H1 (cell line): ENCODE data around the gene PLEKHO1. TPM values are rescaled to one million over a fixed set of nuclear protein-coding genes. Genes with fewer than 3 reads are reported as not detected.
A peak's percentile ranks its signal among the peaks of the same experiment; 100 is the strongest.

Experiments used
- CTCF ChIA-PET: fragments of 300-600 bp; sonication (Branson Sonifier 250); formaldehyde crosslinking; loops from one replicate; lab custom pipeline; 2021; ENCODE audit not compliant: partially characterized antibody; lab: Charles Lee
- POLR2A ChIA-PET: fragments of 300-600 bp; sonication (Branson Sonifier 250); formaldehyde crosslinking; loops from one replicate; lab custom pipeline; 2021; ENCODE audit warnings: inconsistent platforms; ENCODE audit not compliant: partially characterized antibody; lab: Charles Lee
- DNase-seq, 2 experiments: peaks; one replicate each; pipeline versions ENCODE4 v3.0.0 to v3.0.0-alpha.2; 2010 to 2022; ENCODE audit warnings: low spot score in 2 of 2, low read depth in 1 of 2, mixed read lengths in 1 of 2
- FAIRE-seq: peaks from 2 replicates; lab custom pipeline; 2011; peaks lifted over from hg19 to GRCh38; lab: Jason Lieb, UNC
- H2AFZ ChIP-seq: 2 replicates; pipeline ENCODE4 v1.8.1; 2012; ENCODE audit warnings: low read length, inconsistent platforms
- H2AK5ac ChIP-seq: 2 replicates; pipeline ENCODE4 v1.6.1; 2013; ENCODE audit warnings: low read depth, low read length
- H2BK120ac ChIP-seq: replicated peaks from 2 replicates; pipeline ENCODE3; 2013; ENCODE audit warnings: low read depth, low read length, inconsistent platforms
- H2BK12ac ChIP-seq: 2 replicates; pipeline ENCODE4 v1.6.1; 2013; ENCODE audit warnings: low read depth, low read length
- H2BK15ac ChIP-seq: 2 replicates; pipeline ENCODE4 v1.6.1; 2013; ENCODE audit warnings: low read length
- H2BK20ac ChIP-seq: 2 replicates; pipeline ENCODE4 v1.6.1; 2013; ENCODE audit warnings: low read length
- H2BK5ac ChIP-seq: 2 replicates; pipeline ENCODE4 v1.6.1; 2013; ENCODE audit warnings: low read depth, low read length
- H3K14ac ChIP-seq: 2 replicates; pipeline ENCODE4 v1.6.1; 2013; ENCODE audit warnings: inconsistent platforms; ENCODE audit not compliant: insufficient read length
- H3K18ac ChIP-seq: 2 replicates; pipeline ENCODE4 v1.6.1; 2013; ENCODE audit warnings: low read length; ENCODE audit errors: extremely low read depth
- H3K23ac ChIP-seq: 2 replicates; pipeline ENCODE4 v1.6.1; 2013; ENCODE audit warnings: inconsistent platforms; ENCODE audit not compliant: insufficient read length
- H3K23me2 ChIP-seq: 2 replicates; pipeline ENCODE4 v1.6.1; 2013; ENCODE audit warnings: low read depth, low read length
- H3K27ac ChIP-seq: 2 replicates; pipeline ENCODE4 v1.6.1; 2011; ENCODE audit warnings: low read depth, low read length, inconsistent platforms
- H3K27me3 ChIP-seq, 4 experiments: replicated peaks in 1 of 4; 1 replicate in 1 of 4; 2 replicates in 3 of 4; pipeline versions ENCODE4 v1.6.1 to v1.8.1; 2011 to 2013; ENCODE audit warnings: low read length in 3 of 4, mild to moderate bottlenecking in 3 of 4, inconsistent platforms in 2 of 4, mixed read lengths in 2 of 4, moderate library complexity in 1 of 4; ENCODE audit not compliant: control insufficient read depth in 3 of 4, insufficient read depth in 3 of 4; ENCODE audit errors: extremely low read depth in 1 of 4
- H3K36me3 ChIP-seq, 4 experiments: 2 replicates each; pipeline versions ENCODE4 v1.6.1 to v1.8.1; 2011 to 2013; ENCODE audit warnings: mild to moderate bottlenecking in 4 of 4, low read length in 3 of 4, moderate library complexity in 2 of 4, control low read depth in 1 of 4, inconsistent platforms in 1 of 4; ENCODE audit not compliant: insufficient read depth in 4 of 4, control insufficient read depth in 2 of 4
- H3K4ac ChIP-seq: replicated peaks from 2 replicates; pipeline ENCODE3; 2013; ENCODE audit warnings: low read length, low read depth, mixed read lengths, inconsistent platforms; ENCODE audit not compliant: insufficient read length
- H3K4me1 ChIP-seq, 4 experiments: replicated peaks in 1 of 4; 1 replicate in 1 of 4; 2 replicates in 3 of 4; pipeline versions ENCODE4 v1.6.1 to v1.8.1; 2011 to 2013; ENCODE audit warnings: low read length in 3 of 4, inconsistent platforms in 2 of 4, mixed read lengths in 1 of 4; ENCODE audit not compliant: insufficient read depth in 4 of 4, control insufficient read depth in 3 of 4
- H3K4me2 ChIP-seq, 2 experiments: 2 replicates each; pipeline versions ENCODE4 v1.6.1 to v1.8.1; 2011 to 2013; ENCODE audit warnings: low read depth in 2 of 2, low read length in 2 of 2, control low read depth in 1 of 2, inconsistent platforms in 1 of 2, mild to moderate bottlenecking in 1 of 2; ENCODE audit not compliant: insufficient read depth in 1 of 2
- H3K4me3 ChIP-seq, 4 experiments: fragments of 200-600, 300-600 bp in 1 of 4; sonication (generic), shearing (Covaris generic), sonication (Bioruptor Twin) in 1 of 4; 2 replicates each; pipeline versions ENCODE4 v1.5.1 to v1.8.1; 2011 to 2016; ENCODE audit warnings: low read length in 4 of 4, low read depth in 3 of 4, control low read depth in 2 of 4, inconsistent platforms in 2 of 4, mild to moderate bottlenecking in 2 of 4, mixed read lengths in 1 of 4, moderate library complexity in 1 of 4; ENCODE audit not compliant: insufficient read depth in 2 of 4; ENCODE audit errors: extremely low read depth in 1 of 4
- H3K56ac ChIP-seq: replicated peaks from 2 replicates; pipeline ENCODE3; 2013; ENCODE audit warnings: low read depth, mild to moderate bottlenecking, mixed read lengths, low read length, inconsistent platforms; ENCODE audit not compliant: insufficient read length
- H3K79me1 ChIP-seq: 2 replicates; pipeline ENCODE4 v1.6.1; 2013; ENCODE audit warnings: low read depth, low read length, control low read depth
- H3K79me2 ChIP-seq, 2 experiments: 2 replicates each; pipeline versions ENCODE4 v1.6.1 to v1.8.1; 2012 to 2013; ENCODE audit warnings: low read length in 2 of 2, mild to moderate bottlenecking in 2 of 2, inconsistent platforms in 1 of 2; ENCODE audit not compliant: insufficient read depth in 2 of 2, control insufficient read depth in 1 of 2
- H3K9ac ChIP-seq, 4 experiments: replicated peaks in 1 of 4; 1 replicate in 1 of 4; 2 replicates in 3 of 4; pipeline versions ENCODE4 v1.6.1 to v1.8.1; 2011 to 2013; ENCODE audit warnings: low read depth in 3 of 4, low read length in 3 of 4, control low read depth in 2 of 4, mild to moderate bottlenecking in 2 of 4, moderate library complexity in 2 of 4, inconsistent platforms in 1 of 4; ENCODE audit errors: extremely low read depth in 1 of 4
- H3K9me3 ChIP-seq, 2 experiments: 2 replicates each; pipeline versions ENCODE4 v1.6.1 to v1.8.1; 2012 to 2013; ENCODE audit warnings: mild to moderate bottlenecking in 2 of 2, moderate library complexity in 2 of 2, control low read depth in 1 of 2, inconsistent platforms in 1 of 2, low read depth in 1 of 2, low read length in 1 of 2, mixed read lengths in 1 of 2; ENCODE audit not compliant: insufficient read depth in 2 of 2
- H4K20me1 ChIP-seq, 2 experiments: replicated peaks in 1 of 2; 2 replicates each; pipeline versions ENCODE3 to v1.8.1; 2011 to 2013; ENCODE audit warnings: inconsistent platforms in 2 of 2, low read length in 2 of 2, mild to moderate bottlenecking in 1 of 2; ENCODE audit not compliant: insufficient read depth in 2 of 2, control insufficient read depth in 1 of 2
- H4K5ac ChIP-seq: 2 replicates; pipeline ENCODE4 v1.6.1; 2013; ENCODE audit warnings: low read length, low read depth, mixed read lengths, inconsistent platforms; ENCODE audit not compliant: insufficient read length
- H4K8ac ChIP-seq: 2 replicates; pipeline ENCODE4 v1.8.0; 2013; ENCODE audit warnings: mild to moderate bottlenecking, moderate library complexity, low read length, inconsistent platforms; ENCODE audit not compliant: insufficient read depth; ENCODE audit errors: extremely low read depth
- H4K91ac ChIP-seq: replicated peaks from 2 replicates; pipeline ENCODE3; 2013; ENCODE audit warnings: low read length, mixed read lengths, inconsistent platforms; ENCODE audit not compliant: insufficient read length
- ASH2L ChIP-seq: fragments of 200-600, 300-600 bp; sonication (generic); IDR thresholded peaks from one replicate; pipeline ENCODE4 v1.7.1; 2017; ENCODE audit warnings: low read length
- POLR2A ChIP-seq, 2 experiments: IDR thresholded peaks; 1 replicate in 1 of 2; 2 replicates in 1 of 2; pipeline ENCODE4 v1.6.1; 2011; ENCODE audit warnings: low read depth in 2 of 2, low read length in 2 of 2, mild to moderate bottlenecking in 2 of 2; ENCODE audit errors: control extremely low read depth in 1 of 2
- WGBS, 2 experiments: shearing (Covaris generic) in 1 of 2; methylation state at CpG; one replicate each; pipeline versions ENCODE4 v1.1.6 to v1.1.7; 2013 to 2015; ENCODE audit warnings: low lambda C conversion rate in 2 of 2, mixed read lengths in 2 of 2, inconsistent platforms in 1 of 2, low coverage in 1 of 2, missing lambda C conversion rate in 1 of 2; ENCODE audit not compliant: insufficient replicate concordance in 2 of 2, insufficient coverage in 1 of 2, insufficient read length in 1 of 2; ENCODE audit errors: extremely low coverage in 1 of 2, missing lambda C conversion rate in 1 of 2; 5-methylcytosine and 5-hydroxymethylcytosine counted together
- polyA plus RNA-seq, 7 experiments: library from polyadenylated mRNA; depleted of rRNA in 3 of 7; stranded (reverse) in 5 of 7; unstranded in 2 of 7; fragments of >200 nt in 5 of 7; fragments of 200-250 nt in 2 of 7; gene quantifications; 1 replicate in 5 of 7; 2 replicates in 1 of 7; 4 replicates in 1 of 7; pipeline versions ENCODE4 v1.2.1 to v1.2.3, GENCODE V29; 2011 to 2013; ENCODE audit warnings: missing spikeins in 2 of 7, mixed read lengths in 2 of 7
- total RNA-seq: library from RNA; stranded (reverse); fragmentation: NEBNext Ultra II Directional; extraction: Animal tissue kit (Norgen Biotek cat#: 25700); gene quantifications from 2 replicates; pipeline ENCODE4 v1.2.1, GENCODE V29; 2021

Gene PLEKHO1
- total and polyA plus RNA-seq, 2 of the 8 experiments (the other 6 are each of a cell fraction or from before 2014, with no cell fraction given), result 23.2 to 37.0 TPM

GRCh38 chr1:150148837-150149270 lies 862 bp upstream of the PLEKHO1 start:
- Histone ChIP-seq H3K27ac (no peak overlapping the region), H4K8ac (no peak overlapping the region), H3K4me3 (peak overlapping the region; percentile 73 to 99 (median 79)), H3K23me2 (peaks cover 14% of the 10 kb centered on the region), H4K91ac (peak overlapping the region; percentile 17), H4K5ac (no peak overlapping the region), H2AFZ (0 out of 2 replicates have a peak overlapping the region, but pooled peaks have one; percentile 3), H2BK15ac (no peak overlapping the region), H3K79me2 (peaks cover 0 to 18% of the 10 kb centered on the region in 2 experiments; a peak in 2 of 4 replicates), H3K23ac (no peak overlapping the region), H3K14ac (no peak overlapping the region), H4K20me1 (peaks cover 0 to 4% of the 10 kb centered on the region in 2 experiments), H3K18ac (peak overlapping the region; percentile 52; the same call in 1 of the 2 replicates), H3K4ac (no peak overlapping the region), H3K27me3 (peaks cover 0 to 2% (median 0%) of the 10 kb centered on the region in 4 experiments; a peak in 1 of 7 replicates), H3K36me3 (peaks cover 2 to 9% (median 4%) of the 10 kb centered on the region in 4 experiments; a peak in 6 of 8 replicates), H2AK5ac (no peak overlapping the region), H2BK20ac (0 out of 2 replicates have a peak overlapping the region, but pooled peaks have one; percentile 73), H2BK5ac (no peak overlapping the region), H2BK12ac (0 out of 2 replicates have a peak overlapping the region, but pooled peaks have one; percentile 96), H3K9me3 (no peaks in the 10 kb centered on the region), H3K4me2 (peak overlapping the region; percentile 93 to 96), H3K4me1 (peaks cover 0 to 14% (median 5%) of the 10 kb centered on the region in 4 experiments; a peak in 6 of 7 replicates), H3K9ac (peak overlapping the region; percentile 66 to 74 (median 68)), H3K56ac (no peak overlapping the region), H3K79me1 (no peaks in the 10 kb centered on the region), H2BK120ac (peak overlapping the region; percentile 13)
- WGBS, 2 experiments, result 46% methylated on average over 8 of the region's 8 CpGs; no CpG with 5 or more reads in 1 of the 2 experiments
- peak in 1 of 2 experiments; percentile 36; a peak in 1 of 3 replicates for TF ChIP-seq POLR2A (IDR thresholded peaks at IDR 0.05; ENCODE audit: control extremely low read depth in 1 of 2, low read depth in 2 of 2, low read length in 2 of 2)
- no peak for TF ChIP-seq ASH2L
- no peak for FAIRE-seq
- POLR2A ChIA-PET, result interaction anchor here (0.9 to 6.4 kb wide), 6 partner anchors 9 to 262 kb away, joined by 3 to 87 read pairs (median 4); partner anchors contain the start of gene OTUD7B
- no peak for DNase-seq
- CTCF ChIA-PET, result interaction anchor here (2.0 kb wide), 1 partner anchor 16 kb away, joined by 8 read pairs; no protein-coding TSS in a partner anchor
